Endothelial cell of umbilical vein (primary cell): ENCODE measurements around the gene KCNJ18. TPM values are rescaled to one million over a fixed set of nuclear protein-coding genes. Genes with fewer than 3 reads are reported as not detected.
"Not testable (repeated sequence)": the region's sequence is repeated elsewhere in the genome, so short reads cannot be mapped to it uniquely, and the experiment has no call there.

Source experiments
- BruUV-seq: library from RNA; stranded (reverse); fragments of 400-500 nt; replicated peaks from 2 replicates; lab custom pipeline; 2021; lab: Mats Ljungman, UMichigan
- CTCF ChIA-PET: fragments of 300-600, 350-600 bp; sonication (Branson Sonifier 250); formaldehyde crosslinking; loops from one replicate; lab custom pipeline; 2021; ENCODE audit warnings: antibody characterized with exemption, inconsistent platforms; lab: Charles Lee
- POLR2A ChIA-PET: fragments of 300-600, 350-600 bp; sonication (Branson Sonifier 250); formaldehyde crosslinking; loops from one replicate; lab custom pipeline; 2021; ENCODE audit warnings: antibody characterized with exemption, inconsistent platforms; lab: Charles Lee
- DNase-seq: peaks from one replicate; pipeline ENCODE4 v3.0.0-alpha.2; 2011; ENCODE audit warnings: low read depth, low spot score
- FAIRE-seq: peaks from 2 replicates; lab custom pipeline; 2011; peaks lifted over from hg19 to GRCh38; lab: Jason Lieb, UNC
- H2AFZ ChIP-seq: 2 replicates; pipeline ENCODE4 v1.6.0; 2012; ENCODE audit warnings: low read depth, low read length, control low read depth, inconsistent platforms
- H3K27ac ChIP-seq: 2 replicates; pipeline ENCODE4 v1.5.1; 2011; ENCODE audit warnings: low read depth, mild to moderate bottlenecking, control low read depth, low read length, moderate library complexity; ENCODE audit not compliant: insufficient read depth
- H3K27me3 ChIP-seq, 2 experiments: 2 replicates each; pipeline versions ENCODE4 v1.6.0 to v1.6.1; 2011; ENCODE audit warnings: low read length in 2 of 2, mixed read lengths in 1 of 2; ENCODE audit not compliant: control insufficient read depth in 2 of 2, insufficient read depth in 2 of 2
- H3K36me3 ChIP-seq, 2 experiments: 2 replicates in 1 of 2; 3 replicates in 1 of 2; pipeline ENCODE4 v1.5.1; 2011; ENCODE audit warnings: low read length in 2 of 2, mild to moderate bottlenecking in 1 of 2, moderate library complexity in 1 of 2; ENCODE audit not compliant: control insufficient read depth in 2 of 2, insufficient read depth in 2 of 2; ENCODE audit errors: extremely low read depth in 1 of 2
- H3K4me1 ChIP-seq: 3 replicates; pipeline ENCODE4 v1.5.1; 2011; ENCODE audit warnings: mild to moderate bottlenecking, low read length; ENCODE audit not compliant: control insufficient read depth, insufficient read depth; ENCODE audit errors: extremely low read depth
- H3K4me2 ChIP-seq: 2 replicates; pipeline ENCODE4 v1.6.1; 2011; ENCODE audit warnings: low read length, control low read depth, mixed read lengths; ENCODE audit not compliant: insufficient read depth
- H3K4me3 ChIP-seq, 3 experiments: fragments of 200-600 bp in 1 of 3; sonication (generic), shearing (Covaris generic) in 1 of 3; replicated peaks in 1 of 3; 2 replicates each; pipeline ENCODE4 v1.5.1; 2011 to 2016; ENCODE audit warnings: control low read depth in 3 of 3, low read length in 3 of 3, mild to moderate bottlenecking in 2 of 3, inconsistent platforms in 1 of 3, low read depth in 1 of 3, moderate library complexity in 1 of 3; ENCODE audit not compliant: insufficient read depth in 1 of 3
- H3K79me2 ChIP-seq: 2 replicates; pipeline ENCODE4 v1.6.0; 2012; ENCODE audit warnings: low read length, inconsistent platforms; ENCODE audit not compliant: control insufficient read depth, insufficient read depth
- H3K9ac ChIP-seq: replicated peaks from 2 replicates; pipeline ENCODE3; 2011; ENCODE audit warnings: low read length, control low read depth; ENCODE audit not compliant: insufficient read depth; ENCODE audit errors: extremely low read depth
- H3K9me1 ChIP-seq: replicated peaks from 3 replicates; pipeline ENCODE4 v1.6.0; 2011; ENCODE audit warnings: mild to moderate bottlenecking, low read length; ENCODE audit not compliant: control insufficient read depth, insufficient read depth; ENCODE audit errors: extremely low read depth
- H3K9me3 ChIP-seq: replicated peaks from 2 replicates; pipeline ENCODE4 v1.5.1; 2012; ENCODE audit warnings: low read length, inconsistent platforms; ENCODE audit not compliant: control insufficient read depth, insufficient read depth
- H4K20me1 ChIP-seq: replicated peaks from 2 replicates; pipeline ENCODE3; 2011; ENCODE audit warnings: mild to moderate bottlenecking, low read length; ENCODE audit not compliant: control insufficient read depth, insufficient read depth; ENCODE audit errors: extremely low read depth
- dilution Hi-C: fragments of 300-500 bp; cut with MboI; formaldehyde crosslinking; loops from one replicate; pipeline ENCODE4 v1.15.0; 2019; ENCODE audit warnings: low sequenced_read_pairs; ENCODE audit not compliant: extremely low pct_ligation_motif_present
- intact Hi-C: fragments of 100-400 bp; cut with micrococcal nuclease; formaldehyde crosslinking; loops from one replicate; pipeline ENCODE4 v1.10.0; 2022
- polyA plus RNA-seq, 4 experiments: library from polyadenylated mRNA; depleted of rRNA in 3 of 4; stranded (reverse) in 3 of 4; unstranded in 1 of 4; fragments of >200 nt; gene quantifications; 2 replicates each; pipeline versions ENCODE4 v1.2.1 to v1.2.3, GENCODE V29; 2011 to 2012; ENCODE audit warnings: missing spikeins in 1 of 4
- total RNA-seq: library from RNA; stranded (reverse); gene quantifications from 2 replicates; pipeline ENCODE4 v1.2.3, GENCODE V29; 2021

Gene KCNJ18
- total and polyA plus RNA-seq, 2 donors (not counting 3 experiments of a cell fraction or from before 2014, with no cell fraction given) = not detected

DNA sequence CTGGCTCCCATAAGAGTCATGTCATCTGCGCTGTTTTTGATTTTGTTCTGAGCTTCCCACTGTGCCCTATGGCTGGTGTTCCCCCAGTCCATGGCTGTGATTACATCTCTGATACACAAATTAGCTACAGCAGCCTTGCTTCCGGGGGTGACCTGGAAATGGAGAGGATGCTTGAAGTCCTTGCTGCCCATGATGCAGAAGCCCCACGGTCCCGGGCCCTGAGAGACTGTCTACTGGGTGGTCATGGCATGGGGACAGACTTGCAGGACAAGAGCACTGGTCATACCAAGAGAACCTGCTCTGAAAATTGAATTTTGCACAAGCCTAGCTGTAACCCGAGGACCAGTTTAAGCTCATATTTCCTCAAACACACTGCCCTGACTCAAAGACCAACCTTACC lies 38.8 kb downstream of the KCNJ18 start:
- FAIRE-seq, H3K9ac ChIP-seq, H3K4me1 ChIP-seq, H2AFZ ChIP-seq, BruUV-seq, H3K9me1 ChIP-seq, POLR2A ChIA-PET, H3K9me3 ChIP-seq, H3K79me2 ChIP-seq, intact Hi-C loops, dilution Hi-C loops, H3K4me3 ChIP-seq, H3K36me3 ChIP-seq, H3K4me2 ChIP-seq, DNase-seq, CTCF ChIA-PET, H4K20me1 ChIP-seq, H3K27me3 ChIP-seq, H3K27ac ChIP-seq: not testable (repeated sequence)

- intact Hi-C loops, DNase-seq, CTCF ChIA-PET: not testable (repeated sequence)
Observed at GRCh38 chr17:21733931-21734330, 41.6 kb downstream of the KCNJ18 start.

GRCh38 chr17:21735814-21736213 lies 43.5 kb downstream of the KCNJ18 start:
- intact Hi-C loops, H3K9me1 ChIP-seq, H3K79me2 ChIP-seq, H3K27me3 ChIP-seq, H3K4me2 ChIP-seq, H3K4me1 ChIP-seq, H3K36me3 ChIP-seq, BruUV-seq, H2AFZ ChIP-seq, dilution Hi-C loops, H3K9me3 ChIP-seq, POLR2A ChIA-PET, CTCF ChIA-PET, H3K9ac ChIP-seq, DNase-seq, FAIRE-seq, H3K27ac ChIP-seq, H4K20me1 ChIP-seq, H3K4me3 ChIP-seq: not testable (repeated sequence)

More at GRCh38 chr17:21733931-21734330, 41.6 kb downstream of the KCNJ18 start:
- H3K4me1 ChIP-seq, H3K9ac ChIP-seq, H3K36me3 ChIP-seq, H3K4me2 ChIP-seq, H4K20me1 ChIP-seq, BruUV-seq, dilution Hi-C loops, H3K9me3 ChIP-seq, FAIRE-seq, H3K27ac ChIP-seq, H2AFZ ChIP-seq, H3K4me3 ChIP-seq, POLR2A ChIA-PET, H3K79me2 ChIP-seq, H3K9me1 ChIP-seq, H3K27me3 ChIP-seq: not testable (repeated sequence)

DNA sequence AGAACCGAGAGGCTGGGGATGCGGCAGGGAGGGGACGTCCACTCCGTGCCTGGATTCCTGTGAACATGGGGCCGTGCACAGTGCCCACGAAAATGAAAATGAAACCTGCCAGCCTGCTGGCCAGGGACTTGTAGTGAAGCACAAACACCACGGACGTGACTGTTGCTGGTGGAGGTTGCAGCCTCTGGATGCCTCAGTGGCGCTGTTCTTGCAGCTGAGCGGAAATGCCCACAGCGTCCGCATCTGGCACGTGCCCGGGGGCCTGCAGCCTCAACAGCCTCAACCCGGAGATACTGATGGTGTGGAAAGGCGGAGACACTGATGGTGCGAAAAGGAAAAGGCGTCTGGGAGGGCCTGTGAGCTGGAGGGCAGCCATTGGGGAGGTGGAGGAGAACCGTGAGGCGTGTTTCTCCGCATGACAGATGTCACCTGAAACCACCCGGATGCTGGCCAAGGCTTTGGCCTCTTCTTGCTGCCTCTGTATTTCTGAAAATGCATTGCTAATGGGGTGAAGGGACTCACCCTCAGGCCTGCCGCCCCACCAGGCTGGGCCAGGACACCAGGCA lies 44.8 kb downstream of the KCNJ18 start:
- H3K27me3 ChIP-seq, H3K4me2 ChIP-seq, dilution Hi-C loops, H3K4me3 ChIP-seq, CTCF ChIA-PET, H3K9me1 ChIP-seq, H2AFZ ChIP-seq, H3K9me3 ChIP-seq, H3K36me3 ChIP-seq, H3K9ac ChIP-seq, intact Hi-C loops, H3K27ac ChIP-seq, H4K20me1 ChIP-seq, DNase-seq, BruUV-seq, POLR2A ChIA-PET, H3K4me1 ChIP-seq, H3K79me2 ChIP-seq, FAIRE-seq: not testable (repeated sequence)
